Measurements from ENCODE around the gene NDUFC2. TPM values are rescaled to one million over a fixed set of nuclear protein-coding genes. Genes with fewer than 3 reads are reported as not detected.

Gene NDUFC2
- total and polyA plus RNA-seq, 2 of the 13 experiments (the other 11 are each of a cell fraction or from before 2014, with no cell fraction given), result 256 to 363 TPM

GRCh38 chr11:78057462-78058055, 22.1 kb downstream of the NDUFC2 start:
- Histone ChIP-seq H4K20me1 (ENCODE audit: insufficient read depth, low read length) (no peaks in the 10 kb centered on the region), H3K36me3 (replicated peaks in 1 of 2; ENCODE audit: control insufficient read depth in 1 of 2, insufficient read depth in 2 of 2, low read length in 2 of 2) (no peaks in the 10 kb centered on the region), H3K4me2 (ENCODE audit: low read depth, low read length) (peak overlapping the region; percentile 34), H3K9ac (ENCODE audit: insufficient read depth, low read depth, low read length) (0 out of 2 replicates have a peak overlapping the region, but pooled peaks have one; percentile 18), H2AFZ (ENCODE audit: low read length) (no peak overlapping the region), H3K4me3 (replicated peaks in 1 of 3; ENCODE audit: insufficient read depth in 1 of 3, low read depth in 2 of 3, low read length in 3 of 3) (no peak overlapping the region), H3K9me3 (ENCODE audit: low read length) (no peaks in the 10 kb centered on the region), H3K4me1 (ENCODE audit: insufficient read depth, low read length) (peaks cover 56% of the 10 kb centered on the region), H3K79me2 (ENCODE audit: insufficient read depth, low read length) (no peaks in the 10 kb centered on the region), H3K27ac (ENCODE audit: extremely low read length, insufficient read depth, low read length) (peak overlapping the region; percentile 54), H3K27me3 (ENCODE audit: control insufficient read depth in 1 of 2, insufficient read depth in 2 of 2, low read length in 2 of 2) (no peaks in the 10 kb centered on the region)
- 43% methylated on average over 9 of the region's 10 CpGs for WGBS (ENCODE audit: low lambda C conversion rate)
- intact Hi-C loops (cut with micrococcal nuclease; ENCODE audit: unreplicated experiment) (loop anchor here (1.0 kb wide), 1 partner anchor 26 kb away; no protein-coding TSS in a partner anchor), in situ Hi-C loops (cut with HindIII; ENCODE audit: extremely low pct_ligation_motif_present, low pct_unique_long_range_greater_than_20kb) (no loop called here)
- no TSS peak for BruUV-seq (replicated peaks)
- FAIRE-seq (no peak), ATAC-seq (peak; percentile 25), DNase-seq (ENCODE audit: low spot score) (no peak)
- ChIA-PET CTCF (ENCODE audit: low intra/inter-chr PET ratio, low total read pairs) (no interaction called here), POLR2A (interaction anchor here (0.8 to 1.8 kb wide), 3 partner anchors 12 to 111 kb away, joined by 3 to 4 read pairs (median 4); no protein-coding TSS in a partner anchor)
- TF ChIP-seq TBX2 (CRISPR knock-in tag; IDR thresholded peaks at IDR 0.05; ENCODE audit: borderline replicate concordance) (0 out of 2 replicates have a peak, but pooled peaks have one; percentile 22), FOXC1 (CRISPR knock-in tag; IDR thresholded peaks at IDR 0.05; ENCODE audit: borderline replicate concordance) (no peak), ZNF121 (CRISPR knock-in tag; IDR thresholded peaks at IDR 0.05) (peak; percentile 41; the same call in 1 of the 2 replicates), ZNF362 (CRISPR knock-in tag; IDR thresholded peaks at IDR 0.05; ENCODE audit: borderline replicate concordance) (0 out of 2 replicates have a peak, but pooled peaks have one; percentile 54), HNF1A (IDR thresholded peaks at IDR 0.05; ENCODE audit: low read depth) (no peak), HNF1A (CRISPR knock-in tag; IDR thresholded peaks at IDR 0.05; ENCODE audit: borderline replicate concordance) (no peak), SALL1 (CRISPR knock-in tag; IDR thresholded peaks at IDR 0.05) (peak; percentile 27; the same call in 1 of the 2 replicates), ZBTB10 (CRISPR knock-in tag; IDR thresholded peaks at IDR 0.05; ENCODE audit: borderline replicate concordance) (no peak), TAF15 (IDR thresholded peaks at IDR 0.05; ENCODE audit: low read depth, low read length, poor library complexity, severe bottlenecking) (no peak), ZNF704 (CRISPR knock-in tag; IDR thresholded peaks at IDR 0.05; ENCODE audit: borderline replicate concordance) (no peak), MEIS1 (CRISPR knock-in tag; IDR thresholded peaks at IDR 0.05; ENCODE audit: borderline replicate concordance) (no peak), ZNF263 (CRISPR knock-in tag; IDR thresholded peaks at IDR 0.05) (peak; percentile 56; the same call in 1 of the 2 replicates)
